ENCODE measurements around the gene CTR9. TPM values are rescaled to one million over a fixed set of nuclear protein-coding genes. Genes with fewer than 3 reads are reported as not detected.

CTR9 gene
- 15.6 TPM in 2 replicates for total RNA-seq

GRCh38 chr11:10750838-10751580, at the start of gene CTR9:
CTR9 (plus strand) TSS chr11:10751246; CDS start chr11:10751413, 167 bp downstream.

GRCh38 chr11:10808553-10809372, 57.7 kb downstream of the CTR9 start, which contains the start of gene EIF4G2:
EIF4G2 (minus strand) TSS chr11:10808926.

Other genes starting within 250 kb of the CTR9 start
- gene RNF141, start 210.1 kb upstream of the CTR9 start, total RNA-seq: 11.7 and 15.6 TPM in 2 replicates
- not detected in 2 replicates for gene LYVE1, start 182.6 kb upstream of the CTR9 start, total RNA-seq
- 0.59 and 0.67 TPM in 2 replicates for gene IRAG1, start 57.5 kb upstream of the CTR9 start, total RNA-seq
- 487 and 516 TPM in 2 replicates for gene EIF4G2, start 57.7 kb downstream of the CTR9 start, total RNA-seq
- gene ZBED5, start 106.8 kb downstream of the CTR9 start, total RNA-seq: 16.9 and 19.5 TPM in 2 replicates